HepG2 (cell line): ENCODE data around the gene CARMIL1. TPM values are rescaled to one million over a fixed set of nuclear protein-coding genes. Genes with fewer than 3 reads are reported as not detected.

ENCODE experiments used
- ELF3 ChIP-seq: IDR thresholded peaks from 2 replicates; pipeline ENCODE4 v1.6.1; 2016; ENCODE audit warnings: missing genetic modification reagents, missing compliant biosample characterization
- HDAC6 ChIP-seq: fragments of 200-600 bp; sonication (generic); IDR thresholded peaks from 2 replicates; pipeline ENCODE4 v1.7.0; 2017; ENCODE audit warnings: mild to moderate bottlenecking, antibody characterized with exemption, low read length, low read depth
- NFIB ChIP-seq: sonication (generic); formaldehyde crosslinking; IDR thresholded peaks from 2 replicates; pipeline ENCODE4 v1.9.0; 2021; ENCODE audit warnings: missing genetic modification reagents, mild to moderate bottlenecking, borderline replicate concordance
- RARG ChIP-seq: sonication (generic); formaldehyde crosslinking; IDR thresholded peaks from 2 replicates; pipeline ENCODE4 v1.4.0; 2020; ENCODE audit warnings: low read depth, mild to moderate bottlenecking, missing genetic modification reagents
- RORA ChIP-seq: sonication (generic); formaldehyde crosslinking; IDR thresholded peaks from 2 replicates; pipeline ENCODE4 v1.5.0; 2020; ENCODE audit warnings: mild to moderate bottlenecking, missing genetic modification reagents, moderate library complexity
- TBX2 ChIP-seq: sonication (generic); formaldehyde crosslinking; IDR thresholded peaks from 2 replicates; pipeline ENCODE4 v1.5.0; 2020; ENCODE audit warnings: missing genetic modification reagents, mild to moderate bottlenecking, borderline replicate concordance
- TCF7 ChIP-seq: sonication (generic); IDR thresholded peaks from 2 replicates; pipeline ENCODE4 v1.6.1; 2016; ENCODE audit warnings: antibody characterized with exemption, low read depth
- TGIF2 ChIP-seq: IDR thresholded peaks from 2 replicates; pipeline ENCODE4 v1.6.1; 2016; ENCODE audit warnings: control low read depth, missing compliant biosample characterization
- THYN1 ChIP-seq: sonication (generic); formaldehyde crosslinking; IDR thresholded peaks from 2 replicates; pipeline ENCODE4 v1.8.1; 2023; ENCODE audit warnings: low read depth, mild to moderate bottlenecking, moderate library complexity, missing genetic modification reagents, borderline replicate concordance
- TSC22D2 ChIP-seq: sonication (generic); formaldehyde crosslinking; IDR thresholded peaks from 2 replicates; pipeline ENCODE4 v1.5.1; 2020; ENCODE audit warnings: missing genetic modification reagents, mild to moderate bottlenecking, borderline replicate concordance
- U2AF1 ChIP-seq: fragments of 200-400 bp; formaldehyde crosslinking; optimal IDR thresholded peaks from 2 replicates; pipeline ENCODE3; 2017; ENCODE audit warnings: mild to moderate bottlenecking, low read depth, low read length
- ZFP1 ChIP-seq: IDR thresholded peaks from 2 replicates; pipeline ENCODE4 v1.6.1; 2016
- ZFY ChIP-seq: sonication (generic); formaldehyde crosslinking; IDR thresholded peaks from 2 replicates; pipeline ENCODE4 v1.4.0; 2020; ENCODE audit warnings: missing genetic modification reagents
- ZNF251 ChIP-seq: sonication (generic); formaldehyde crosslinking; IDR thresholded peaks from 2 replicates; pipeline ENCODE4 v1.9.0; 2021; ENCODE audit warnings: mild to moderate bottlenecking, missing genetic modification reagents
- ZNF335 ChIP-seq: sonication (generic); formaldehyde crosslinking; IDR thresholded peaks from 2 replicates; pipeline ENCODE4 v1.4.0; 2020; ENCODE audit warnings: missing genetic modification reagents
- ZNF350 ChIP-seq: sonication (generic); formaldehyde crosslinking; IDR thresholded peaks from 2 replicates; pipeline ENCODE4 v1.4.0; 2020; ENCODE audit warnings: mild to moderate bottlenecking, low read depth, missing genetic modification reagents, borderline replicate concordance
- ZNF451 ChIP-seq: sonication (generic); formaldehyde crosslinking; IDR thresholded peaks from 2 replicates; pipeline ENCODE4 v1.5.0; 2020; ENCODE audit warnings: mild to moderate bottlenecking, missing genetic modification reagents
- ZNF557 ChIP-seq: sonication (generic); formaldehyde crosslinking; IDR thresholded peaks from 2 replicates; pipeline ENCODE4 v1.4.0; 2020; ENCODE audit warnings: missing genetic modification reagents
- polyA plus RNA-seq, 8 experiments: library from polyadenylated mRNA; depleted of rRNA in 3 of 8; stranded (reverse) in 7 of 8; unstranded in 1 of 8; fragments of >200 nt; fragmentation: Illumina TruSeq in 4 of 8; extraction: Trizol in 4 of 8; gene quantifications; 2 replicates each; pipeline versions ENCODE4 v1.2.1 to v1.2.3, GENCODE V29; 2011 to 2016; ENCODE audit warnings: low read depth in 4 of 8, missing spikeins in 1 of 8, mixed read lengths in 1 of 8; ENCODE audit not compliant: insufficient read depth in 1 of 8
- total RNA-seq, 5 experiments: library from RNA; depleted of rRNA; stranded (reverse); fragments of >200 nt; fragmentation: Illumina TruSeq; extraction: Trizol; gene quantifications; 2 replicates each; pipeline ENCODE4 v1.2.3, GENCODE V29; 2016; ENCODE audit warnings: low read depth in 1 of 5
- TF ChIP-seq, protein P1 (sequence below): sonication (generic); formaldehyde crosslinking; conservative IDR thresholded peaks from 2 replicates; pipeline ENCODE4 v1.4.0; 2020; ENCODE audit warnings: missing genetic modification reagents
- TF ChIP-seq, protein P2 (sequence below): sonication (generic); formaldehyde crosslinking; IDR thresholded peaks from 2 replicates; pipeline ENCODE4 v1.8.0; 2022; ENCODE audit warnings: missing genetic modification reagents, mild to moderate bottlenecking, borderline replicate concordance
- TF ChIP-seq, protein P3 (sequence below): IDR thresholded peaks from 2 replicates; pipeline ENCODE4 v1.4.0; 2020; ENCODE audit warnings: mild to moderate bottlenecking, missing genetic modification reagents
- TF ChIP-seq, protein P4 (sequence below): sonication (generic); formaldehyde crosslinking; IDR thresholded peaks from 2 replicates; pipeline ENCODE4 v1.5.0; 2020; ENCODE audit warnings: missing genetic modification reagents, mild to moderate bottlenecking, borderline replicate concordance
- TF ChIP-seq, protein P5 (sequence below): sonication (generic); formaldehyde crosslinking; IDR thresholded peaks from 2 replicates; pipeline ENCODE4 v1.8.1; 2023; ENCODE audit warnings: missing genetic modification reagents, inconsistent platforms, borderline replicate concordance
- TF ChIP-seq, protein P6 (sequence below): sonication (generic); formaldehyde crosslinking; IDR thresholded peaks from 2 replicates; pipeline ENCODE4 v1.8.1; 2023; ENCODE audit warnings: mild to moderate bottlenecking, missing genetic modification reagents

Gene CARMIL1
- total and polyA plus RNA-seq, 2 of the 13 experiments (the other 11 are each of a cell fraction or from before 2014, with no cell fraction given) = 1.8 to 2.6 TPM

DNA sequence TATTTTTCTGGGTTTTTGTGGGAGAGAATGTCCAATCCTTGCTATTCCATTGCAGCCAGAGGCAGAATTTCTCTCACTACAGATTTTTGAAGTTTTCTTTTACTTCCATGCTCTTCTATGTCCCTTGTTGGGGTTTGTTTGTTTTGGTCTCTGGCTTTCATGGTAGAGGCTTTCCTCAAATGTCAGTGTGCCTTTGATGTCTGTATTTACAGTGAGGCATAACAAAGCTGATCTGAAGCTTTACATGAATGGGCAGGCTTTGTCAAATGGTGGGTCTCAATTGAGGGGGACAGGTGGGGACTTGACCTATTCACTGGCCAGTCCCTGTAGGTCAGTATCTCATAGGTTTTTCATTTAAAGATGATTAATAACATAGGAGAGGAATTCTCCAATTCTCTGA is 8.6 kb upstream of the CARMIL1 start (continued):
- TF ChIP-seq, protein P1, sequence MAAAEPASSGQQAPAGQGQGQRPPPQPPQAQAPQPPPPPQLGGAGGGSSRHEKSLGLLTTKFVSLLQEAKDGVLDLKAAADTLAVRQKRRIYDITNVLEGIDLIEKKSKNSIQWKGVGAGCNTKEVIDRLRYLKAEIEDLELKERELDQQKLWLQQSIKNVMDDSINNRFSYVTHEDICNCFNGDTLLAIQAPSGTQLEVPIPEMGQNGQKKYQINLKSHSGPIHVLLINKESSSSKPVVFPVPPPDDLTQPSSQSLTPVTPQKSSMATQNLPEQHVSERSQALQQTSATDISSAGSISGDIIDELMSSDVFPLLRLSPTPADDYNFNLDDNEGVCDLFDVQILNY = no peak
- TF ChIP-seq ZNF251 (CRISPR knock-in tag) (no peak), HDAC6 (no peak), ZNF557 (CRISPR knock-in tag) (no peak), ZNF350 (CRISPR knock-in tag) (no peak), RORA (CRISPR knock-in tag) (no peak), TCF7 (peak; percentile 97), NFIB (CRISPR knock-in tag) (no peak), TGIF2 (no peak), TSC22D2 (CRISPR knock-in tag) (no peak), ZNF451 (CRISPR knock-in tag) (no peak), ELF3 (CRISPR knock-in tag) (peak; percentile 61; the same call in 1 of the 2 replicates), THYN1 (CRISPR knock-in tag) (no peak), ZNF335 (CRISPR knock-in tag) (no peak), TBX2 (CRISPR knock-in tag) (no peak), ZFY (CRISPR knock-in tag) (no peak), RARG (no peak), U2AF1 (no peak), ZFP1 (CRISPR knock-in tag) (no peak)
- TF ChIP-seq, protein P2, sequence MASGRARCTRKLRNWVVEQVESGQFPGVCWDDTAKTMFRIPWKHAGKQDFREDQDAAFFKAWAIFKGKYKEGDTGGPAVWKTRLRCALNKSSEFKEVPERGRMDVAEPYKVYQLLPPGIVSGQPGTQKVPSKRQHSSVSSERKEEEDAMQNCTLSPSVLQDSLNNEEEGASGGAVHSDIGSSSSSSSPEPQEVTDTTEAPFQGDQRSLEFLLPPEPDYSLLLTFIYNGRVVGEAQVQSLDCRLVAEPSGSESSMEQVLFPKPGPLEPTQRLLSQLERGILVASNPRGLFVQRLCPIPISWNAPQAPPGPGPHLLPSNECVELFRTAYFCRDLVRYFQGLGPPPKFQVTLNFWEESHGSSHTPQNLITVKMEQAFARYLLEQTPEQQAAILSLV (CRISPR knock-in tag) = no peak
- TF ChIP-seq, protein P3, sequence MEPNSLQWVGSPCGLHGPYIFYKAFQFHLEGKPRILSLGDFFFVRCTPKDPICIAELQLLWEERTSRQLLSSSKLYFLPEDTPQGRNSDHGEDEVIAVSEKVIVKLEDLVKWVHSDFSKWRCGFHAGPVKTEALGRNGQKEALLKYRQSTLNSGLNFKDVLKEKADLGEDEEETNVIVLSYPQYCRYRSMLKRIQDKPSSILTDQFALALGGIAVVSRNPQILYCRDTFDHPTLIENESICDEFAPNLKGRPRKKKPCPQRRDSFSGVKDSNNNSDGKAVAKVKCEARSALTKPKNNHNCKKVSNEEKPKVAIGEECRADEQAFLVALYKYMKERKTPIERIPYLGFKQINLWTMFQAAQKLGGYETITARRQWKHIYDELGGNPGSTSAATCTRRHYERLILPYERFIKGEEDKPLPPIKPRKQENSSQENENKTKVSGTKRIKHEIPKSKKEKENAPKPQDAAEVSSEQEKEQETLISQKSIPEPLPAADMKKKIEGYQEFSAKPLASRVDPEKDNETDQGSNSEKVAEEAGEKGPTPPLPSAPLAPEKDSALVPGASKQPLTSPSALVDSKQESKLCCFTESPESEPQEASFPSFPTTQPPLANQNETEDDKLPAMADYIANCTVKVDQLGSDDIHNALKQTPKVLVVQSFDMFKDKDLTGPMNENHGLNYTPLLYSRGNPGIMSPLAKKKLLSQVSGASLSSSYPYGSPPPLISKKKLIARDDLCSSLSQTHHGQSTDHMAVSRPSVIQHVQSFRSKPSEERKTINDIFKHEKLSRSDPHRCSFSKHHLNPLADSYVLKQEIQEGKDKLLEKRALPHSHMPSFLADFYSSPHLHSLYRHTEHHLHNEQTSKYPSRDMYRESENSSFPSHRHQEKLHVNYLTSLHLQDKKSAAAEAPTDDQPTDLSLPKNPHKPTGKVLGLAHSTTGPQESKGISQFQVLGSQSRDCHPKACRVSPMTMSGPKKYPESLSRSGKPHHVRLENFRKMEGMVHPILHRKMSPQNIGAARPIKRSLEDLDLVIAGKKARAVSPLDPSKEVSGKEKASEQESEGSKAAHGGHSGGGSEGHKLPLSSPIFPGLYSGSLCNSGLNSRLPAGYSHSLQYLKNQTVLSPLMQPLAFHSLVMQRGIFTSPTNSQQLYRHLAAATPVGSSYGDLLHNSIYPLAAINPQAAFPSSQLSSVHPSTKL = peak; percentile 90
- TF ChIP-seq, protein P4, sequence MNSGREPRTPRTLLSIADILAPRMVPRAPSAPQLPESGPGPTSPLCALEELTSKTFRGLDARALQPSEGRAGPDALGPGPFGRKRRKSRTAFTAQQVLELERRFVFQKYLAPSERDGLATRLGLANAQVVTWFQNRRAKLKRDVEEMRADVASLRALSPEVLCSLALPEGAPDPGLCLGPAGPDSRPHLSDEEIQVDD (CRISPR knock-in tag) = no peak
- TF ChIP-seq, protein P5, sequence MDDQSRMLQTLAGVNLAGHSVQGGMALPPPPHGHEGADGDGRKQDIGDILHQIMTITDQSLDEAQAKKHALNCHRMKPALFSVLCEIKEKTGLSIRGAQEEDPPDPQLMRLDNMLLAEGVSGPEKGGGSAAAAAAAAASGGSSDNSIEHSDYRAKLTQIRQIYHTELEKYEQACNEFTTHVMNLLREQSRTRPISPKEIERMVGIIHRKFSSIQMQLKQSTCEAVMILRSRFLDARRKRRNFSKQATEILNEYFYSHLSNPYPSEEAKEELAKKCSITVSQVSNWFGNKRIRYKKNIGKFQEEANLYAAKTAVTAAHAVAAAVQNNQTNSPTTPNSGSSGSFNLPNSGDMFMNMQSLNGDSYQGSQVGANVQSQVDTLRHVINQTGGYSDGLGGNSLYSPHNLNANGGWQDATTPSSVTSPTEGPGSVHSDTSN (CRISPR knock-in tag) = no peak
- TF ChIP-seq, protein P6, sequence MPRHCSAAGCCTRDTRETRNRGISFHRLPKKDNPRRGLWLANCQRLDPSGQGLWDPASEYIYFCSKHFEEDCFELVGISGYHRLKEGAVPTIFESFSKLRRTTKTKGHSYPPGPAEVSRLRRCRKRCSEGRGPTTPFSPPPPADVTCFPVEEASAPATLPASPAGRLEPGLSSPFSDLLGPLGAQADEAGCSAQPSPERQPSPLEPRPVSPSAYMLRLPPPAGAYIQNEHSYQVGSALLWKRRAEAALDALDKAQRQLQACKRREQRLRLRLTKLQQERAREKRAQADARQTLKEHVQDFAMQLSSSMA (CRISPR knock-in tag) = no peak
